M059J (cell line): ENCODE results near the gene SBF2. TPM values are rescaled to one million over a fixed set of nuclear protein-coding genes. Genes with fewer than 3 reads are reported as not detected.
"Not testable (repeated sequence)": the region's sequence is repeated elsewhere in the genome, so short reads cannot be mapped to it uniquely, and the experiment has no call there.

Source experiments
- DNase-seq: peaks from one replicate; pipeline ENCODE4 v3.0.0-alpha.2; 2012; ENCODE audit warnings: low read depth
- total RNA-seq: library from RNA; depleted of rRNA; stranded (reverse); fragments of >200 nt; shearing (Covaris generic); gene quantifications from 2 replicates; pipeline ENCODE4 v1.2.3, GENCODE V29; 2014

The SBF2 gene
- total RNA-seq, 1 experiment from 2014 or later = 30.5 TPM

DNA sequence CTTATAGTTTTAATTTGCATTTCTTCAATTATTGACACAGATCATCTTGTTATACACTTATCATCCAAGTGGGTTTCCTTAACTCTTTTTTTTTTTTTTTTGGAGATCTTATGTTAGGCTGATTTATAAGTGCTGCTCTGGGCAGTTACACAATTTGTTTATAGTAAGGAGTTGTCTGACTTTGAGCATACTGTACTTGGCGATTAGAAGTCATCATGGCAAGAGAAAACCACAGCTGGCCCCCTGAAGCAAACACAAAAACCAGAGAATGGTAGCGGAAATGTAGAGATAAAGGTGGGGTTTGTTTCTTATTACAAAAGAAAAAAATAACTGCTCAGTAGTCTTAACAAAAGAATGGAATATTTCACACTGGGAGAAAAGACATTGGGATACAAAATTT is 337.5 kb downstream of the SBF2 start:
- no peak for DNase-seq

DNA sequence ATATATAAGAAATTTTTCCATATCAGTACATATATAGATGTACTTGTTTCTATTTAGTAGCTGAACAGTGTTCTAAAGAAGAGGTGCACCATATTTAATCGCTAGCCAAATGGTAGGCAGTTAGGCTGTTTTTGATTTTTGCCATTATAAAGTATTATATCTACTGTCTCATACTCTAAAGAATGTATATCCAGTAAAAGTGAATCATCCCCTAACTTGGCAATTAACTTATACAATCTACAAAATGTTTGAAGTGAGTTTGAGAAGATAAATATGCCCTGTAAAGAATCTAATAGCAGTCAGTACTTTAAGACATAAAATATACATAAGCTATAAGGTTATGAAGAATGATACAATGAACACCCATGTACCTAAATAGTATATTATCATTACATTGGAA is 338.6 kb downstream of the SBF2 start:
- no peak for DNase-seq

DNA sequence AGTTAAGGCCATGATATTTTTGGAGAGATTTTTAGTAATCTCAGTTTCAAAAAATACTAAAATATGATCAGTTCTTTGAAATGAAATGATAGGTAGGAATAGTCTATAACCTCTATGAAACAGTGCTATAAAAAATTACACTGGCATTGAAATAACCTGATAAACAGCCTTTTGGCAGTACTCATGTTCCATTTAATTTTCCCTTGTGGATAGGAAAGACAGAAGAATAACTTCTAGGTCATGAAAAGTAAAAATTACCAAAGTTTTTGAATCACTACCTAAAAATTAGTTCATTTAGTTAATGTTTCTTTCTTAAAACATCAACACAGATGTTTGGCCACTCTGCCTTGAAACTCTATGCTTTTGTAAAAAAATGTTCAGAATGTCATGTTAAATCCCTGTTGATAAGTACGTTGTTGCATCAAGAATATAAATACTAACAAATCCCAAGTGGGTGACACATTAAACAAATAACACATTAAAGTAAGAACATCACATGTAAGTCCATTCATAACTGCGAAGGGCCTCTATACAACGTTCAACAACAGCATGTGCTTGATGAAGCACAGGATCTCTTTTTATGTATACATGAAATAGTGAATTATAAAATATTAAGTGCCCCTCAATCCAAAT is 339.9 kb downstream of the SBF2 start:
- DNase-seq = no peak

DNA sequence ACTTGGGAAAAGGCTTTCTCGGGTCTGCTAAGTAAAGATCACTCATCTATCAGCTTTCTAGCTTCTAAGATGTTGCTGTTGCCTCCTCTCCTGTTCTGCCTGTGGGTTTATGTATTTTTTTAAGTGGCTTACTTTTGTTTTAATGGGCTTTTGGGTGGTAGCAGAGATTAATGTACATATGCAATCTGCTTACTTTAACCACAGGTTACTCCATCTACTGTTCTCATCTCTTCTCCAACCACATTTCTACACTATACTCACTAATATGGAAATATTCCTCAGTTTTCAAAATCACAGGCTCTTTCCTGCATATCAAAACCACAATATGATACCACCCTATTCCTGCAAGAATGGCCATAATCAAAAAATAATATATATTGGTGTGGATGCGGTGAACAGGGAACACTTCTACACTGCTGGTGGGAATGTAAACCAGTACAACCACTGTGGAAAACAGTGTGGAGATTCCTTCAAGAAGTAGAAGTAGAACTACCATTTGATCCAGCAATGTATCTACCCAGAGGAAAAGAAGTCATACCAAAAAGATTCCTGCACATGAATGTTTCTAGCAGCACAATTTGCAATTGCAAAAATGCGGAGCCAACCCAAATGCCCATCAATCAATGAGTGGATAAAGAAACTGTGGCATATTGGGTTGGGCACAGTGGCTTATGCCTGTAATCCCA is 341.4 kb downstream of the SBF2 start:
- no peak for DNase-seq

DNA sequence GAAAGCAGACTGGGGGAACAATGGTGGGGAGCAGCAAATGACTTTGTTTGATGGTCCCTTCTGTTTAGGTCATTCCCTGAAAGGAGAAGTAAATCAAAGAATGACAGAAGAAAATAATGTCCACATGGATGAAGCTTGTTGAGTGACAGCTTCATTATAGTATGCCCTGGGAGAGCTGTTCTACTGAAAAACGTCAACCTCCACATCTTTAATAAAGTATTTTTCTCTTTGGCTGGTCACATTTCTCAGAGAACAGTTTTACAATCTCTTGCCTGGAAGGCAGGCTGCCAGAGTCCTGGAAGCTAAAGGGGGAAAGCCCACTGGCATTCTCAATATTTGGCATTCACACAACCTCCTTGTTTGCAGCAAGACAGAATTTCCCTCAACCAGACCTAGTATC is 342.2 kb downstream of the SBF2 start:
- no peak for DNase-seq

DNA sequence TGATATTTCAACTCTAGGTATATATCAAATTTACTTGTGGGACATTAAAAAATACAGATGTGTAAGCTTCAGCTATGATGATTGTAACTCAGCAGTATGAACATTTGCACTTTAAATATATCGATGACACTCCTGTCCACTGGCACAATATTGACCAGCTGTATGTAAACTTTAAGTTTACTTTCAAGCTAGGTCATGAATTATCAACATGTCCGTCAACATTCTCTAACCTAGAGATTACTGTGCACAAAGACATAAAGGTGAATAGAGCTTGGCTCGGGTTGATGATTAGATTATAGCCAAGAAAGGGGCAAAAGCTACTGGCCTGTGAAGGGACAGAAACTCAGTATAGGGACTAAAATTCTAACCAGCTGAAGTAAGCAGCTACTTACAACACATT is 343.6 kb downstream of the SBF2 start:
- DNase-seq = no peak

DNA sequence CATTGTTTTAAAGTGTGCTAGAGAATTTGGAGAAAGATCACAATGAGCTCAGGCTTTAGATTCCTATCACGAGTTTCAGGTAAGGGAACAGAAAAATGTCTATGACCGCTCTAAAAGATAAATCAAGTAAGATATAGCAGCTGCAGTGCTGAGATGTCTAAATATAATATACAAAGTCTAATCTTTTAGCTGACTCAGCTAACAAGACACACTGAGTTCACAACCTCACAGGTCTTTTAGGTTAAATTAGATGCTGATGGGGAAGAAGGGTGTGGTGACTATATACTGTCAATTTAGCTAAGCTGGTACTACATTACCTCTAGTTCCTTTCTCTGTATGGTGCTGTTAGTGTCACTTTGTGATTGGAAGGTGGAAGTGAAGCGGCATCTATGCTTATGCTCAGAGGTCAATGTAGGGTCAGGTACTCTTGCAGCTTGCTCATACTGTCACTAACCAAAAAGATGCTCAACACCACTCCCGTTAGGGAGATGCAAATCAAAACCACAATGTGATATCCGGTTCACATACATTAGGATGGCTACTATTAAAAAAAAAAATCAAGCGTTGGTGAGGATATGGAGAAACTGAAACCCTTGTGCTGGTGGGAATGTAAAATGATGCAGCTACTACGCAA is 346.7 kb downstream of the SBF2 start:
- no peak for DNase-seq

DNA sequence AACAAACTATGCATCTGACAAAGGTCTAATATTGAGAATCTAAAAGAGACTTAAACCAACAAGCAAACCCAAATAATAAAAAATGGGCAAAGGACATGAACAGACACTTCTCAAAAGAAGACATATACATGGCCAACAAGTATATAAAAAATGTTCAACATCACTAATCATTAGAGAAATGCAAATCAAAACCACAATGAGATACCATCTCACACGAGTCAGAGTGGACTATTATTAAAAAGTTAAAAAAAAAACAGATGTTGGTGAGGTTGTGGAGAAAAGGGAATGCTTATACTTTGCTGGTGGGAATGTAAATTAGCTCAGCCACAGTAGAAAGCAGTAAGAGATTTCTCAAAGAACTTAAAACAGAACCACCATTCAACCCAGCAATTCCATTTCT is 348.3 kb downstream of the SBF2 start:
- peak; percentile 50 for DNase-seq

DNA sequence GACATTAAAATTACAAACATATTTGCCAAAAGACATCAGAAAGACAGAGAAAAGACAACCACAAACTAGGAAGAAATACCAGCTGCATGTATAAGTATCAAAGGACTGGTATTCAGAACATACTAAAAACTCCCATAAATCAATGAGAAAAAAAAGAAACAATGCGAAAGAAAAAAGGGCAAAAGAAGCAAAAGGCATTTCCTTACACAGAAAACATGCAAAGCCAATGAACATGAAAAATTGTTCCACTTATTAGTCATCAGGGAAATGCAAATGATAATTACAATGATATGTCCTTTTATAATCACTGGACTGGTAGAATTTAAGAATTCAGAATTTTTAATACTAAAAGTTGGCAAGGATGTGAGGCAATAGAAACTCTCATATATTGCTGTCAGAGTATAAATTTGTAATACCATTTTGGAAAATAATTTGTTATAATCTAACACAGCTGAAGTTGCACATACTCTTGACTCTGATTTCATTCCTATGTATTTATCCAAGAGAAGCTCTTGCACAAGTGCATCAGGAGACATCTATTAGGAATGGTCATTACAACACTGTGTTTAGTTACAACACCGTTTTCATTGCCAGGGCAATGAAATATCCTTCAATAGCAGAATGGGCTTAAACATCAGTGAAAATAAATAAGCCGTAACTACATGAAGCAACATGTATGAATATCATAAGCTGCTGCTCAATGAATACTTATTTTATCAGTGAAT is 350.5 kb downstream of the SBF2 start:
- peak; percentile 39 for DNase-seq

DNA sequence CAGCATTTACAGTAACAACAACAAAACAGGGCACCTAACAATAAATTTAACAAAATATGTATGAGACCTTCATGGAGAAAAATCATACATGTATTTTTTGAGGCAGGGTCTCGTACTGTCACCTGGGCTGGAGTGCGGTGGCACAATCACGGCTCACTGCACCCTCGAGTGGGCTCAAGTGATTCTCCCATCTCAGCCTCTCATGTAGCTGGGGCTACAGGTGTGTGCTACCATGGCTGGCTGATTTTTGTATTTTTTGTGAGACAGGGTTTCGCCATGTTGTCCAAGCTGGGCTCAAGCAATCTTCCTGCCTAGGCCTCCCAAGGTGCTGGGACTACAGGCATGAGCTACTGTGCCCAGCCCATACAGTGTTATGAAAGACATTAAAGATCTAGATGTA is 352.0 kb downstream of the SBF2 start:
- DNase-seq = no peak

DNA sequence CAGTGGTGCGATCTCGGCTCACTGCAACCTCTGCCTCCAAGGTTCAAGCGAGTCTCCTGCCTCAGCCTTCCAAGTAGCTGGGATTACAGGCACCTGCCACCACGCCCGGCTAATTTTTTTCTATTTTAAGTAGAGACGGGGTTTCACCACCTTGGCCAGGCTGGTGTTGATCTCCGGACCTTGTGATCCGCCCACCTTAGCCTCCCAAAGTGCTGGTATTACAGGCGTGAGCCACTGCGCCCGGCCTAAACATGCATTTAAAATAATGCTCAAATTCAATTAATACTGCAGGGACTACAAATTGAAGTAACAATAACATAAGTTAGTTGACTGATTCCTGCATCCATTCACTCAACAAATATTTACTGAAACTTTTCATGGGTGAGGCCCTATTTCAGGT is 354.9 kb downstream of the SBF2 start:
- DNase-seq = not testable (repeated sequence)

DNA sequence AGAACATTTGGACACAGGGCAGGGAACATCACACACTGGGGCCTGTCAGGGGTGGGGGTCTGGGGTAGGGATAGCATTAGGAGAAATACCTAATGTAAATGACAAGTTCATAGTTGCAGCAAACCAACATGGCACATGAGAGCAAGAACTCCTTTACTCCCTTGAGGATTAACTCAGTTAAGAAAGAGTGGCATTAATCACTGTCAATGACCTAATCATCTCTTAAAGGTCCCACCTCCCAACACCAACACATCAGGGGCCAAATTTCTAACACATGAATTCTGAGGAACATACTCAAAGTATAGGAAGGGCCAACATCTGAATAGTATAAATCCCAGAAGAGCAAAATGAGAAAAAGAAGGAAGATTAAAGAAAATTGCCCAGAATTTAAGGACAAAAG is 357.3 kb downstream of the SBF2 start:
- DNase-seq = no peak

DNA sequence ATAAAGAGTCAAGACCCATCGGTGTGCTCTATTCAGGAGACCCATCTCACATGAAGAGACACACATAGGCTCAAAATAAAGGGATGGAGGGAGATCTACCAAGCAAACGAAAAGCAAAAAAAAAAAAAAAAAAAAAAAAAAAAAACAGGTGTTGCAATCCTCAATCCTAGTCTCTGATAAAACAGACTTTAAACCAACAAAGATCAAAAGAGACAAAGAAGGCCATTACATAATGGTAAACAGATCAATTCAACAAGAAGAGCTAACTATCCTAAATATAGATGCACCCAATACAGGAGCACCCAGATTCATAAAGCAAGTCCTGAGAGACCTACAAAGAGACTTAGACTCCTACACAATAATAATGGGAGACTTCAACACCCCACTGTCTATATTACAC is 361.2 kb downstream of the SBF2 start:
- not testable (repeated sequence) for DNase-seq

DNA sequence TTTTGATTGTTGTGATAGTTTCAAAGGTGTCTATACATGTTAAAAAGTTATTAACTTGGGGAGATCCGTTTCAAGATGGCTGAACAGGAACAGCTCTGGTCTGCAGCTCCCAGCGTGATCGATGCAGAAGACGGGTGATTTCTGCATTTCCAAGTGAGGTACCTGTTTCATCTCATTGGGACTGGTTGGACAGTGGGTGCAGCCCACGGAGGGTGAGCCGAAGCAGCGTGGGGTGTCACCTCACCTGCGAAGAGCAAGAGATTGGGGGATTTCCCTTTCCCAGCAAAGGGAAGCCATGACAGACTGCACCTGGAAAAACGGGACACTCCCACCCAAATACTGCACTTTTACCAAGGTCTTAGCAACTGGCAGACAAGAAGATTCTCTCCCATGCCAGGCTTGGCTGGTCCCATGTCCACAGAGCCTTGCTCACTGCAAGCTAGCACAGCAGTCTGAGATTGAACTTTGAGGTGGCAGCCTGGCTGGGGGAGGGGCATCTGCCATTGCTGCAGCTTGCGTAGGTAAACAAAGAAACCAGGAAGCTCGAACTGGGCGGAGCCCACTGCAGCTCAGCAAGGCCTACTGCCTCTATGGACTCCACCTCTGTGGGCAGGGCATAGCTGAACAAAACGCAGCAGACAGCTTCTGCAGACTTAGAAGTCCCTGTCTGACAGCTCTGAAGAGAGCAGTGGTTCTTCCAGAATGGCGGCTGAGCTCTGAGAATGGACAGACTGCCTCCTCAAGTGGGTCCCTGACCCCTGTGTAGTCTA is 363.3 kb downstream of the SBF2 start:
- DNase-seq = not testable (repeated sequence)

DNA sequence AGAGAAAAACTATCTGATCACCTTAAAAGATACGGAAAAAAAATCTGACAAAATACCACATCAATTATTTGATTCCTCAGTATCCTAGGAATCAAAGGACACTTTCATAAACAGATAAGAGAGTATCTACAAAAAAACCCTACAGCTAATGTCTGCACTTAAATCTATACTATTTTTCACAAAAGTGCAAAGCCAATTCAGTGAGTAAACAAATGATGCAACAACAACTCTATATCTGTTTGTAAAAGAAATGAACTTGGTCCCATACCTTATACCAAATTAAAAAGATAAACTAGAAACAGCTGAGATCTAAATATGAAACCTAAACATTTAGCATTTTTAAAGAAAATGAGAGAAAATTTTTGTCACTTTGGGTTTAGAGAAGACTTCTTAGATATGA is 366.3 kb downstream of the SBF2 start:
- no peak for DNase-seq

DNA sequence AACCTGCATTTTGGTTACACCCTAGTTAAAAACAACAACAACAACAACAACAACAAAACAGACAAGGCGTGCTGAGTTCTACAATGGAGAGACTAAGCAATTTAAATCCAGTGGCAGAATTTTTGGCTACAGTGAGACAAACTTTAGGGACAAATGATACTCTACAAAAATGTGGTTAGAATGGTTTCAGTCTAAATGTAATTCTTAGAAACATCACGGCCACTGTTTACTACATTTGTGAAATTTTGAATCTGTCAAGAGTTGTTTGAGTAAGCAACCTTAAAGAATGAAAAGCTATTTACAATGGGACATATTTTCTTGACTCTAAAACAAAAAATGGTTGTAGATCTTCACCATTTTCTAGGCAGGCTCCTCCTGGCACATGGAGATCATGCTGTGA is 370.7 kb downstream of the SBF2 start:
- no peak for DNase-seq

DNA sequence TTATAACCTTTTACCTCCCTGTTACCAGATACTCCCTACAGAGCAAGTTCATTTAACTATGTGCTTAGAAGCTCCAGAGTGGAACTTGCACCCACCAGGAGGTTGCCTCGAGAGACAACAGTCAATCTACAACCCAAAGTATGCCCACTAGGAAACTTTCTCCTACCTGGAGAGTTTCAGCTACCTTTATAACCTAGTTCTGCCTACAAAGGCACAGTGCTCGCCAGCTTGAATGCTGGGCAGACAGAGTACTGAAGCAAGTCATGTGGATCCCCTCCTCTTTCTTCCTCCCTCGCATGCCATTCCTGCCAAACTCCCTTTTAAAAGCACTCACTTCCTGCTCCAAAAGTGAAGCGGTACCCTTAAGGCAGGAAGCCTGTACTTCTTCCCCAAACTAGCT is 371.2 kb downstream of the SBF2 start:
- peak; percentile 26 for DNase-seq

DNA sequence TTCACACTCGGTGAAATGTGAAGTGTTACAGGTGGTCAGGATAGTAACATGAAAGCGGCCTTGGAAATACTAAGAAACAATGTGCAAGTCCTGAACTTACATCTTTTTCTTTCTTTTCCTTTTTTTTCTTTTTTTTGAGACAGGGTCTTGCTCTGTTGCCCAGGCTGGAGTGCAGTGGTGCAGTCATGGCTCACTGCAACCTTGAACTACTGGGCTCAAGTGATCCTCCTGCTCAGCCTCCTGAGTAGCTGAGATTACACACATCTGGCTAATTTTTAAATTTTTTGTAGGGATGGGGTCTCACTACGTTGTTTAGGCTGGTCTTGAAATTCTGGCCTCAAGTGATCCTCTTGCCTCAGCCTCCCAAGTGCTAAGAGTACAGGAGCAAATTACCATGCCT is 377.5 kb downstream of the SBF2 start:
- no peak for DNase-seq

DNA sequence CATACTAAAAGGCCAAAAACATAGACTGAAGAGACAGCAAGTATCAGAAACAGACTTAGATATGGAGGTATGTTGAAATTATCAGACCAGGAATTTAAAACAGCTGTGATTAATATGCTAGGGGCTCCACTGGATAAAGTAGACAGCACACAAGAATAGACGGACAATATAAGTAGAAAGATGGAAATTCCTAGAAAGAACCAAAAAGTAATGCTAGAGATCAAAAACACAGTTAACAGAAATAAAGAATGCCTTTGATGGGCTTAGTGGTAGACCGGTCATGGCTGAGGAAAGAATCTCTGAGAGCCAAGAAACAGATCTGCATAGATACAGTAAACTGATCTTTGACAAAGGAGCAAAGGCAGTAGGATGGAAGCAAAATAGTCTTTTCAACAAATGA is 380.0 kb downstream of the SBF2 start:
- DNase-seq = no peak

DNA sequence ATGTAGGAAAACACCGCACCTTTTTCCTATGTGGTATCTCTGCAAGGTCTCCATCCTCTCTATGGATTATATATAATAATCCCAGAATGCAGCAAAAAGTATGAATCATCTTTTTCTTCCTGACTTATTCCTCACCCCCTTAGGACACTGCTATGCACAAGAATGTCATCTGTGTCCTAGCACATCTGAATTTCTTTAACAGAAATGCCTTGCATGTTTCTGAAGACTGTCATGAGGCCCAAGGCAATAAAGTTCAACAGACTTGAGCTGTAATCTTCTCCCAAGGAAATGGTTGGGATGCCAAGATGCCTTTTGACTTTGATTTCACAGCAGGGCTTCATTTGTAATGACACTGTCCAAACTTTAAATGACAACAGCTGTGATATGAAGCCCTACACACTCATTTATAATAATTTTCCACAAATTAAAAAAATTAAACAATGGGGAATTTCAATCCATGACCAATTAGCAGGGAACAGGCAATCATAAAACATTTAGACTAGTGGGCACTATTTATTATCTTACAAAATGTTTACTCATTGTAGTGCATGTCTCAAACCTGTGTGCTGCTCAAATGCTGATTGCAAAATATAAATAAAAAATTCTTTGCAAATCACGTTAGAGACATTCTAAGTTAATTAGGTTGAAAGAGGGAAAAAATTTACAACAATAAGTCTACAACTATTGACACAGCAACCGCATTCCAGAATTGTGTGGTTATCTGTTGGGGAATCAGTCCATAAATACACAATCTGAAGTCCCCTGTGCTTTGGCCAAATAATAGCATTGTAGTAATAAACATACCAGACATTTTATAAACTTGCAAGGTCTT is 387.8 kb downstream of the SBF2 start:
- DNase-seq = peak; percentile 99

DNA sequence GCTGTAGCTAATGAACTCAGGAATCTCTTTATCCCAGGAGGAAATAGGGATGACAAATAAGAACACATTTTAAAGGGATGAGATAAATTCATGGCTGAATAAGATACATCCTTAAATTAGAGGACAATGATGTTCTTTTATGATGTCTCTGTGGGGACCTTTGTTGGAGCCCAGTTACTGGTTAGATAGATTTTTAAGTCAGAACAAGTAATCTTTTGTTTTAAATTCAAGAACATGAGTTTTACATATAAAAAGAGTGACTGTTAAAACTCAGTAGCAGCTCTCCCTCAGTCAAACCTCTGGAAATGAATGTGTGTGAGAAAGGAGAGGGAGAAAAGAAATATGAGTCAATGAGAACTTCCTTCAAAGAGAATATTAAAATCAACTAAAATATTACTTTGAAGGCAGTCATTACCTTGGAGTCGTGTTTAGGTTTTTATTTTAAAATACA is 388.5 kb downstream of the SBF2 start:
- DNase-seq = peak; percentile 64
